Vagina (tissue), 2 donors: ENCODE results near the gene ARL8B.

Experiments
- POLR2A ChIP-seq, 2 donors: fragments of 450-650 bp; IDR thresholded peaks; one replicate each; pipeline ENCODE4 v1.6.1; 2017; ENCODE audit warnings: antibody characterized with exemption in 2 of 2, mild to moderate bottlenecking in 2 of 2, moderate library complexity in 2 of 2
- POLR2AphosphoS5 ChIP-seq, 2 donors: sonication (generic); formaldehyde crosslinking; IDR thresholded peaks; one replicate each; pipeline ENCODE4 v1.9.0; 2017; ENCODE audit warnings: antibody characterized with exemption in 2 of 2, mild to moderate bottlenecking in 2 of 2, low read depth in 1 of 2; ENCODE audit not compliant: insufficient read depth in 1 of 2
- TF ChIP-seq, protein P1 (sequence below), 3 experiments: fragments of 450-650 bp in 2 of 3; fragments of 200-600 bp in 1 of 3; sonication (generic) in 1 of 3; IDR thresholded peaks; one replicate each; pipeline ENCODE4 v1.5.1; 2017 to 2019; ENCODE audit warnings: antibody characterized with exemption in 3 of 3, mild to moderate bottlenecking in 2 of 3, moderate library complexity in 2 of 3

GRCh38 chr3:5136919-5137429 lies 14.9 kb downstream of the ARL8B start:
- no peak for TF ChIP-seq POLR2A (IDR thresholded peaks at IDR 0.05)
- TF ChIP-seq POLR2AphosphoS5 (IDR thresholded peaks at IDR 0.05; ENCODE audit: insufficient read depth in 1 of 2, low read depth in 1 of 2), result peak in 1 of 2 donors; percentile 29
- TF ChIP-seq, protein P1, sequence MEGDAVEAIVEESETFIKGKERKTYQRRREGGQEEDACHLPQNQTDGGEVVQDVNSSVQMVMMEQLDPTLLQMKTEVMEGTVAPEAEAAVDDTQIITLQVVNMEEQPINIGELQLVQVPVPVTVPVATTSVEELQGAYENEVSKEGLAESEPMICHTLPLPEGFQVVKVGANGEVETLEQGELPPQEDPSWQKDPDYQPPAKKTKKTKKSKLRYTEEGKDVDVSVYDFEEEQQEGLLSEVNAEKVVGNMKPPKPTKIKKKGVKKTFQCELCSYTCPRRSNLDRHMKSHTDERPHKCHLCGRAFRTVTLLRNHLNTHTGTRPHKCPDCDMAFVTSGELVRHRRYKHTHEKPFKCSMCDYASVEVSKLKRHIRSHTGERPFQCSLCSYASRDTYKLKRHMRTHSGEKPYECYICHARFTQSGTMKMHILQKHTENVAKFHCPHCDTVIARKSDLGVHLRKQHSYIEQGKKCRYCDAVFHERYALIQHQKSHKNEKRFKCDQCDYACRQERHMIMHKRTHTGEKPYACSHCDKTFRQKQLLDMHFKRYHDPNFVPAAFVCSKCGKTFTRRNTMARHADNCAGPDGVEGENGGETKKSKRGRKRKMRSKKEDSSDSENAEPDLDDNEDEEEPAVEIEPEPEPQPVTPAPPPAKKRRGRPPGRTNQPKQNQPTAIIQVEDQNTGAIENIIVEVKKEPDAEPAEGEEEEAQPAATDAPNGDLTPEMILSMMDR (IDR thresholded peaks at IDR 0.05), result no peak
